NCI-H1105 (cell line): ENCODE data around the gene SENP8.
"Not testable (repeated sequence)": the region's sequence is repeated elsewhere in the genome, so short reads cannot be mapped to it uniquely, and the experiment has no call there.

Source experiments
- DNase-seq: peaks from one replicate; lab custom pipeline; 2025; lab: John Stamatoyannopoulos, UW

SENP8 gene

DNA sequence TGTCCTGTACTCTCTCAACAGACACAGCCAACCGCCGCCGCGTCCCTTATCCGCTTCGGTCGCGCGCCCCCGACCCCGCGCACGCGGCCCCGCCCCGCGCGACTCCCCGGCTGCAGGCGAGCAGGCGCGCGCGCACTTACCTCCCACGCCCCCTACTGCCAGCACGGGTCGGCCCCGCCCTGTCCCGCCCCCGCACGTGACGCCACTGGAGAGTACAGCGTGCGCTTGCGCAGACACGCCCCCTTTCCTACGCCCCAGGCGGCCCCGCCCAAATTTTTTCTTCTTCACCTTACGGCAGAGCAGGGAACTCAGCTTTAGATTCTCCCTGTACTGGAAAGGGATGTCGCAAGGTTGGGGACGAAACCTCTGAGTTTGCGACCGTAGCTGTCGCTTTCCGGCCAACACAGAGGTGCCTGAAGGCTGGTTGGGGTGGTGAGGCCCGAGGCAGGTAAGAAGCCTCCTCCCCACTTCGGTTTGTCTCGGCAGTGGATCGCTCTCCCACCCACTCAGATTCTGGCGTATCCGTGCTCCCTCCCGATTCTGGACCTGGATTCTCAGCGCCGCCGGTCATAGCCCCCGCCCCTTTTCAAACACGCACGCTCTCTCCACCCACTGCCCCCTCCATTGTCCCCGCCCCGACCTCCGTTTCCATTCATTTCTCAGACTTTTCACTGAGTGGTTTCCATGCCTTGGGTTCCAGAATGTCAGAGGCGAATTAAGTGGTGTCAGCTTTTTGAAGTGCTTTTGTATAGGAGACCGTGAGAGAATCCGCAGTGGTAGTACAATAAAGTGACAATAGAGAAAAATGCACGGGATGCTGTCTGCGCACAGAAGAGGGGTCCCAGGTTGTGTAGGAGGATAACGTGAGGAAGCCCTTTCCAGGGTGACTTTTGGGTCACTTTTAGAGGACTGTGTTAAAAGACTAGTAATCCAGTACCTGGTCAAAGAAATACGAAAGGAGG is at the start of gene SENP8, which contains the start of gene MYO9A:
Gene SENP8 (plus strand): TSS at position 387 of the 962 bp plus-strand sequence. CDS start 21,221 bp downstream, outside the sequence.
Gene MYO9A (minus strand): TSS at position 134 of the 962 bp plus-strand sequence. CDS start 71,587 bp downstream, outside the sequence.
- DNase-seq = peak; percentile 99

DNA sequence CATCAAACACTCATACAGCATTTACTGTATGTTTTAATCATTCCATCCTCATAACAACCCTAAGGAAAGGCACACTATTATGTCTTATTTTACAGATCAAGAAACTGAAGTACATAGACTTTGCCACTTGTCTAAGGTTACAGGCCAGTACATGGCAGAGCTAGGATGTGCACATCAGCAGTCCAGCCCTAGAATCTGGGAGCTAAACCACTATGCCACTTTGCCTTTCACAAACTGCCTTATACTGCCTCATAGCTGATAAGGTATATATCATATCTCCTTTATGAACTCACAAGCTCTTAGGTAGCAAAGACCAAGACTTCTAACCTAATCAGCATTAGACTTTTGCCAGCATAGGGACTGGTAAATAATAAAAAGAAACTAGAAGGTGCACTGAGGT is 49.3 kb upstream of the SENP8 start:
- no peak for DNase-seq

DNA sequence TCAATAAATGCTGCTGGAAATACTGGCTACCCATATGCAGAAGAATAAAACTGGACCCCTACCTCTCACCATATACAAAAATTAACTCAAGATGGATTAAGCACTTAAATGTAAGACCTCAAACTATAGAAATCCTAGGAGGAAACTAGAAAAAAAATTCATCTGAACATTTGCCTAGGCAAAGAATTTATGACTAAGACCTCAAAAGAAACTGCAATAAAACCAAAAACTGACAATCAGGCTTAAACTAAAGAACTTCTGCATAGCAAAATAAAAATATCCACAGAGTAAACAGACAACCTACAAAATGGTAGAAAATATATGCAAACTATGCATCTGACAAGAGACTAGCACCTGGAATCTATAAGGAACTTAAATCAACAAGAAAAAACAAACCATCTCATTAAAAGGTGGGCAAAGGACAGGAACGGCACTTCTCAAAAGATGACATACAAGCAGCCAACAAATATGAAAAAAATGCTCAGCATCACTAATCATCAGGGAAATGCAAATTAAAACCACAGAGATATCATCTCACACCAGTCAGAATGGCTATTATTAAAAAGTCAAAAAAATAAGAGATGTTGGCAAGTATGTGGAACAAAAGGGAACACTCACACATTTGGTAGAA is 47.3 kb upstream of the SENP8 start:
- DNase-seq = no peak

DNA sequence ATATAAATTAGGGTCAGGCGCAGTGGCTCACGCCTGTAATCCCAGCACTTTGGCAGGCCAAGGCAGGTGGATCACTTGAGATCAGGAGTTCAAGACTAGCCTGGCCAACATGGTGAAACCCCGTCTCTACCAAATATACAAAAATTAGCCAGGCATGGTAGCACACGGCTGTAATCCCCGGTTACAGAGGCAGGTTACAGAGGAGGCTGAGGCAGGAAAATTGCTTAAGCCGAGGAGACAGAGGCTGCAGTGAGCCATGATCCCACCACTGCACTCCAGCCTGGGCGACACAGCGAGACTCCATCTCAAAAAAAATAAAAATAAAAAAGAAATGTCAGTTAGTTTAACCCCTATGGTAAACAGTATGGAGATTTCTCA is 46.8 kb upstream of the SENP8 start:
- not testable (repeated sequence) for DNase-seq

DNA sequence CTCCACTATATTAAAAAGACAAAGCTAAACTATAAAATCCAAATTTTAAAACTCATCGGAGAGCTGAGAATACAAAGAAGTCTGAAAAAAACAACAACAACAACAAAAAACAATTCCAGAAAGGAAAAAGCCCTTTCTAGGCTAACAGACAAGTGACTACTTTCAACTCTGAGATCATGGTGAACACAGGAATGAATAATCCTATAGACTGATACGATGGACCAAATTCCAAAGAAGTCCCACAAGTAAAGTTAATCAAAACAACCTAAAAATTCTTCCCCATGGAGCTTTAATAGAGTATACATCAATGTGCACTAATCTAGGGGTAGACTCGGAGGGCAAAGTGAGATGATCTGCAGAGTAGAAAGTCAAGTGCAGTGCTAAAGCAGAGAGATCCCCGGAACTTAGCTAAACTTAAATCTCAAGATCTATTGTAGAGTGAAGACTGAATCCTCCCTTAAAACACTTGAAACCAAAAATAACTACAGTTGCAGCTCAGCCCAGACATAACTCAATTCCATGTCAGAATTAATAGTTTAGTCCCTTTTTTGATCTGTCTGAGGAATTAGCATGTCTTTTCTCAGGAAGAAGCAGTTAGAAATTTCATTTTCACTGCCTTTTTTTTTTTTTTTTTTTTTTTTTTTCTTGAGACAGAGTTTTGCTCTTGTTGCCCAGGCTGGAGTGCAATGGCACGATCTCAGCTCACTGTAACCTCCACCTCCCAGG is 43.7 kb upstream of the SENP8 start:
- DNase-seq = no peak

DNA sequence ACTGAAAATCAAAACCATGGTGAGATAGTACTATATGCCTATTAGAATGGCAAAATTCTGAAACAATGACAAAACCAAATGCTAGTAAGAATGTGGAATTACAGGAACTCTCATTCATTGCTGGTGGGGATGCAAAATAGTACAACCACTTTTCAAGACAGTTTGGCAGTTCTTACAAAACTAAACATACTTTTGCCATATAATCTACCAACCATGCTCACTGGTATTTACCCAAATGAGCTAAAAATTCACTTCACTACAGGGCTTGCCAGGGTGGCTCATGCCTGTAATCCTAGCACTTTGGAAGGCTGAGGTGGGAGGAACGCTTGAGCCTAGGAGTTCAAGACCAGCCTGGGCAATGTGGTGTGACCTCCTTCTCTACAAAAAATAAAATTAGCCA is 40.3 kb upstream of the SENP8 start:
- DNase-seq = no peak

DNA sequence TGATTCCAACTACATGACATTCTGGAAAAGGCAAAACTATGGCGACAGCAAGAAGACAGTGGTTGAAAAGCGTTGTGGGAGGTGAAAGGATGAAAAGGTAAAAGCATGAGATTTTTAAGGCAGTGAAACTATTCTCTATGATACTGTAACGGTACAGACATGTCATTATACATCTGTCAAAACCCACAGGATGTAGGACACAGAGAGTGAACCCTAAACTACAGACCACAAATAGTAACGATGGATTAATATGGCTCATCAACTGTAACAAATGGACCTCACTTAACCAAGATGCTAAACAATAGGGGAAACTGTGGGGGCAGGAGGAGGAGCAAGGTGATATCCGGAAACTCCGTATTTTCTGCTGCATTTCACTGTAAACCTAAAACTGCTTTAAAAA is 39.3 kb upstream of the SENP8 start:
- DNase-seq = no peak

DNA sequence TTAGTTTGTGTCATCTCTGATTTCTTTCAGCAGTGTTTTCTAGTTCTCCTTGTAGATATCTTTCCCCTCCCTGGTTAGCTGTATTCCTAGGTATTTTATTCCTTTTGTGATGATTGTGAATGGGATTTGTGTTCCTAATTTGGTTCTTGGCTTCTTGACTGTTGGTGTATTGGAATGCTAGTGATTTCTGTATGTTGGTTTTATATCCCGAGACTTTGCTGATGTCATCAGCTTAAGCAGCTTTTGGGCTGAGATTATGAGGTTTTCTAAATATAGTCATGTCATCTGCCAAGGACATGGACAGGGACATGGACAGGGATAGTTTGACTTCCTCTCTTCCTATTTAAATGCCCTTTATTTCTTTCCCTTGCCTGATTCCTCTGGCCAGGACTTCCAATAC is 36.0 kb upstream of the SENP8 start:
- no peak for DNase-seq

DNA sequence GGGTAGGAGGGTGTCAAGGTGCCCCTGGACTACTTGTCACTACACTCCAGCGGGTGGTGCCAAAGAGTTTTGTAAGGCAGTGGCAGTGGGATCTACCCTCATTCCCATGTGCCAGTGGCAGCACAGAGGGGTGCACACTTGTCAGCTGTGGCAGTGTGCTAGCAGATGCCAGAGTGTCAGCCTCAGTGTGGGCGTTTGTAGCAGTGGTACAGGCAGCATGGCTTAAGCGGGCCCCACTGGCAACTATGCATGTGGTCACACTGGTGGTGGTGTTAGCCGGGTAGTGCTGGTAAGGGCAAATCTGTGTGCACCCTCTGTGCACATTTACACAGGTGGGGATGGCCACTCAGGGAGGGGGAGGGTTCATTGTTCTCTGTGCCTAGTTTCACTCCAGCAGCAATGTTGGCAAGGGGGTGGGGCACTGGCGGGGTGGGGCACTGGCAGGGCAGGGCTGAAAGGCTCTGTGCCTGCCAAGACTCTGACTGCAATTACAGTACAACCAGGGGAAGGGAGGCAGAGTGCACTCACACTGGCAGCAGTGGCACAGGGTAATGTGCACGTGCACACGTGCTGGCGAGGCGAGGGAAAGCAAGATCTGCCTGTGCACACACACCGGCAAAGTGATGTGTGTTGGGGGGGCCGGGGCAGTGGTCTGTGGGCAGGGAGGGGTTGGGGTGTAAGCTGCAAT is 32.0 kb upstream of the SENP8 start:
- DNase-seq = no peak

DNA sequence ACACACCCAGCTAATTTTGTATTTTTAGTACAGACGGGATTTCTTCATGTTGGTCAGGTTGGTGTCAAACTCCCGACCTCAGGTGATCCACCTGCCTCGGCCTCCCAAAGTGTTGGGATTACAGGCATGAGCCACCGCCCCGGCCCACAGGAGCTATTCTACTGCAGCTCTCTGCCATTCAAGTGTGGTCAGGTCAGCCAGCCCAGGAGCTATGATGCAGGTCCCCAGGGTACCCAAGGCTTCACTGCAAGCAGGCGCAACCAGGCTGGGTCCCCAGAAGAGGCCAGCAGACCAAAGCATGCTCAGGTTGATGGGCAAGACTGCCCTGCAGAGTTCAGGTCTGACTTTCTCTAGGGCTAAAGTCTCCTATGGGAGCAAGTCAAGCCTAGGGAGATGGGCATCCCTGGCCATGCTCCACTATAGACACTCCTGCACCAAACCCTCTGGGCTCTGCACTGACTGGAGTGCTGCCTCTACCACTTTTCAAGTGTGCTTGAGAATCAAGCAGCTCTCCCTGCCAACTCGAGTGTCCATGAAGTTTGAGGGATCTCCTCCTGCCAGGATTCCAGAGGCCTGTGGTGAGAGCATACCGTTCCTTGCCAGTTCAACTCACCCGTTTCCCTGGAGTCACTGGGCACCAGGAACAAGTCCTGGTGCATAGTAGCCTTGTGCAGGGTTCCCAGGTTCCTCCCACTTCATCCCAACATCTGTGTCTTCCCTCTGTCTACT is 31.1 kb upstream of the SENP8 start:
- DNase-seq = no peak

DNA sequence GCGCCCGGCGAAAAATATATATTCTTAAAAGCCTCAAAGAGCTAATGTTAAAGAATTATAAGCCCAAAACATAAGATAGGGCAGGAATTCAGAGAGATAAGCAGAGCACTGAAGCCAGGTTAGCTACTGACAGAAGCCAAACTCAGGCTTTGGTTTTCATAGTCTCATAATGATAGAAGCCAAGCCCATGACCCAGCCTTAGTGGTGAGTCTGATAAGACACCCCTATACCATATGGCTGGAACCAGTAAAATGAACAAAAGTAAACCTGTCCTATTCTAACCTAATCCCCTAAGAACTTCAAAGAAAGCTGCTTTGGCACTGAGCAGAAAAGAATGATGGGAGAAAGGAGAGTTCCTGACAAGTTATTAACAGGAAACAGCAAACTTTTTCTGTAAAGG is 26.2 kb upstream of the SENP8 start:
- no peak for DNase-seq

DNA sequence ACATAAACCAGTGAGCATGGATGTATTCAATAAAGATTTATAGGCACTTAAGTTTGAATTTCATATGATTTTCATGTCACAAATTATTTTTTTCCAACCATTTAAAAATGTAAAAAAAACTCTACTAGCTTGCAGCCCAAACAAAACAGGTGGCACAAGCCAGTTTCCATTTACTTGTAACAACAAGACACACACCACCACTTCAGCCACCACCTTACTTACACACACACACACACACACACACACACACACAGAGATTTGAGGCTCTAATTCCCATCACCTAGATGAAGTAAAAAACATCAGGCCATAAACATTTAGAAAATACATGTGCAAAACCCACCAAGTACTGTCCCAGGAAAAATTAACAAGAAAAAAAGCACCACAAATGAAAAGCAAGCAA is 25.5 kb upstream of the SENP8 start:
- no peak for DNase-seq

DNA sequence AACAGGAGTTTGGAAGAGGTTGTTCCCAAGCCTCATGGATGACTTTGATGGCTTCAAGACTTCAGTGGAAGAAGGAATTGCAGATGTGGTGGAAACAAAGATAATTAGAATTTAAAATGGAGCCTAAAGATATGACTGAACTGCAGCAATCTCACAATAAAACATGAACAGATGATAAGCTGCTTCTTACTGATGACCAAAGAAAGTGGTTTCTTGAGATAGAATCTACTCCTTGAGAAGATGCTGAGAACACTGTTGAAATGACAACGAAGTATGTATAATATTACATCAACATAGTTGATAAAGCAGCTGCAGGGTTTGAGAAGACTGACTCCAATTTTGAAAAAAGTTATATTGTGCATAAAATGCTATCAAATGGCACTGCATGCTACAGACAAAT is 21.4 kb upstream of the SENP8 start:
- no peak for DNase-seq

DNA sequence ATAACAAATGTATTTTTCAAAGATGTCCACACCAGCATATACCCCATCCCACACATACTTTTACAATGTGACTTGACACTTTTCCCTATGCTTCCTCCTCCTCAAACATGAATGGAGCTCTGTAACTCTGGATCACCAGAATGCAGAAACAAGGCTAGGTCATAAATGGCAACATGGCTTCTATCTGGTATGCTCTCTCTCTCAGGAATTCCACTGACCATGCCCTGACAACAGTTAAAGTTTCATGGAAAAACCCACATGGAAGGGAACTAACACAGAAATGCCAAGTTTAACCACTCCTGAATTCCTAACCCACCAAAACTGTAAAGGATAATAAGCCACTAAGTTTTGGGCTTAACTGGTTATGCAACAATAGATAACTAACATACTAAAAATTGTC is 20.2 kb upstream of the SENP8 start:
- DNase-seq = no peak

DNA sequence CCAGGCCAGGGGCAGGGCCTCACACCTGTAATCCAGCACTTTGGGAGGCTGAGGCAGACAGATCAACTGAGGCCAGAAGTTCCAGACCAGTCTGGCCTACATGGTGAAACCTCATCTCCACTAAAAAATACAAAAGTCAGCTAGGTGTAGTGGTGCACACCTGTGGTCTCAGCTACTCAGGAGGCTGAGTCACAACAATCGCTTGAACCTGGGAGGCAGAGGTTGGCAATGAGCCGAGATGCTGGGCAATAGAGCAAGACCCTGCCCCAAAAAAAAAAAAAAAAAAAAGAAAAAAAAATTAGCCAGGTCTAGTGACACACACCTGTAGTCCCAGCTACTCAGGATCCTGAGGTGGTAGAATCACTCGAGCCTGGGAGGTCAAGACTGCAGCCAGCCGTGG is 19.0 kb upstream of the SENP8 start:
- DNase-seq = no peak

DNA sequence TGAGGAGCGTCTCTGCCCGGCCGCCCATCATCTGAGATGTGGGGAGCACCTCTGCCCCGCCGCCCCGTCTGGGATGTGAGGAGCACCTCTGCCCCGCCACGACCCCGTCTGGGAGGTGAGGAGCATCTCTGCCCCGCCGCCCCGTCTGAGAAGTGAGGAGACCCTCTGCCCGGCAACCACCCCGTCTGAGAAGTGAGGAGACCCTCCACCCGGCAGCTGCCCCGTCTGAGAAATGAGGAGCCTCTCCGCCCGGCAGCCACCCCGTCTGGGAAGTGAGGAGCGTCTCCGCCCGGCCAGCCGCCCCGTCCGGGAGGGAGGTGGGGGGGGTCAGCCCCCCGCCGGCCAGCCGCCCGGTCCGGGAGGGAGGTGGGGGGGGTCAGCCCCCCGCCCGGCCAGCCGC is 17.7 kb upstream of the SENP8 start:
- DNase-seq = not testable (repeated sequence)

DNA sequence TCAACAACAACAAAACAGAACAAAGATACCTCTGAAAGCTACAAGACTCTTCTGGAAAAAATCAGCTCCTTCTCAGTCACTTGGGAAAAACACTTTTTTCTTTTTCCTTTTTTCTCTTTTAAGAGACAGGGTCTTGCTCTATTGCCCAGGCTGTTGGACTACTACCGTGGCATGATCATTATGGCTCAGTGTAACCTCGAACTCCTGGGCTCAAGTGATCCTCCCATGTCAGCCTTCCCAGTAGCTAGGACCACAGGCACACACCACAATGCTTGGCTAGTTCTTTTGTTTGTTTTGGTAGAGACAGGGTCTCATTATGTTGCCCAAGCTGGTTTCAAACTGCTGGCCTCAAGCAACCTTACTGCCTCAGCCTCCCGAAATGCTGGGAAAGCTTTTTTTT is 13.1 kb upstream of the SENP8 start:
- DNase-seq = no peak

DNA sequence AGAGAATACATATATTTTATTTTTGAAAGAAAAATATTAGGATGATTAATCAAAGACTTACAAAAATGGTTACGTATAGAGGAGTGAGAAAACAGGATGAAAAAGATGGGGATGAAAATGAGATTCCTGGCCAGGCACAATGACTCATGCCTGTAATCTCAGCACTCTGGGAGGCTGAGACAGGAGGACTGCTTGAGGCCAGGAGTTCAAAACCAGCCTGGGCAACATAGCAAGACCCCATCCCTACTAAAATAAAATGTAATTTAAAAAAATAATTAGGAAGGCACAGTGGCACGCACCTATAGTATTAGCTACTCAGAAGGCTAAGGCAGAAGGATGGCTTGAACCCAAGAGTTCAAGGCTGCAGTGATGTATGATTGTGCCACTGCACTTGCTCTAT is 12.1 kb upstream of the SENP8 start:
- DNase-seq = no peak

DNA sequence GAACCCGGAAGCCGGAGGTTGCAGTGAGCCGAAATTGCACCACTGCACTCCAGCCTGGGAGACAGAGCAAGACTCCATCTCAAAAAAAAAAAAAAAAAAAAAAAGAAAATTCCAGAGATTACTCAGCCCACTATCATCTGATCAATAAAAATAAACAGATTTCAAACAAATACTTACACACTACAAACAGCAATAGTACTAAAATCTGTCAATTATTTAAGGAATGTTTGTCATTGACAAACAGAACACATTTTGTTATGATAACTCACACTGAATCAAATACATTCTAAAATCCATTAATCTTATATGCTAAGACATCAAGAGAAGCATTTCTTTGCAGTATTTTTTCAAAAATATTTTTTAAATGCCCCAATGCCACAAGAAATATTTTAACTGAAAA is 7.8 kb upstream of the SENP8 start:
- DNase-seq = no peak

DNA sequence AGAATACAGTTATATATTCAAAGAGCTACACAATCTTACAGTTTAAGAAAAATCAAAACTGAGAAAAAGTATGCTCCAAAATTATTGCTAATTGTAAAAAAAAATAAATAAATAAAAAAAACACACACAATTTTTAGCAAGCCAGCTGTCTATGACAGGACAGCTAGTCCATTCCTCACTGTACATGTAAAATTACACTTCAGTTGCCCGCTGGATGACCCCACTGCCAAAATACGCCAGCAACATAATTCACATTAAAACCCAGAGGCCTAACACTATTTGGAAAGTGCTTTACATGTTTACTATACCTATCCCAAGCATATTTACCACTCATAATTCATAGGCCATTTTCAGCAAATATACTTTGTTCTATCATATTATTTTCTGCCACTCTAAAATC is 6.1 kb upstream of the SENP8 start:
- DNase-seq = no peak

DNA sequence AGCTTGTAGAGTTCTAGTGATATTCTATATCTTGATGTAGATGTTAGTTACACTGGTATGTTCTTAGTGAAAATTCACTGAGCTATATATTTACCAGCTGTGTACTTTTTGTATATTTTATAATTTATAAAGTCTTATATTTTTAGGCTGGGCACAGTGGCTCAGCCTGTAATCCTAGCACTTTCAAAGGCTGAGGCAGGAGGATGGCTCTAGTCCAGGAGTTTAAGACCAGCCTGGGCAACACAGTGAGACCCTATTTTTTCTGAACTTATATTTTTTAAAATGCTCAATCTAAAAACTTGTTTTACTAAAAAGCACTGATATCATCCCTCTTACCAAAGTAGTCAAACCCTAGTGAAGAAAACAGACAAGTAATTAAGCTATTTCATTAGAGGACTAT is 5.4 kb upstream of the SENP8 start:
- no peak for DNase-seq
